ENCODE results near the gene ZDHHC8.
"Not testable (repeated sequence)": the region's sequence is repeated elsewhere in the genome, so short reads cannot be mapped to it uniquely, and the experiment has no call there.

ZDHHC8 gene

DNA sequence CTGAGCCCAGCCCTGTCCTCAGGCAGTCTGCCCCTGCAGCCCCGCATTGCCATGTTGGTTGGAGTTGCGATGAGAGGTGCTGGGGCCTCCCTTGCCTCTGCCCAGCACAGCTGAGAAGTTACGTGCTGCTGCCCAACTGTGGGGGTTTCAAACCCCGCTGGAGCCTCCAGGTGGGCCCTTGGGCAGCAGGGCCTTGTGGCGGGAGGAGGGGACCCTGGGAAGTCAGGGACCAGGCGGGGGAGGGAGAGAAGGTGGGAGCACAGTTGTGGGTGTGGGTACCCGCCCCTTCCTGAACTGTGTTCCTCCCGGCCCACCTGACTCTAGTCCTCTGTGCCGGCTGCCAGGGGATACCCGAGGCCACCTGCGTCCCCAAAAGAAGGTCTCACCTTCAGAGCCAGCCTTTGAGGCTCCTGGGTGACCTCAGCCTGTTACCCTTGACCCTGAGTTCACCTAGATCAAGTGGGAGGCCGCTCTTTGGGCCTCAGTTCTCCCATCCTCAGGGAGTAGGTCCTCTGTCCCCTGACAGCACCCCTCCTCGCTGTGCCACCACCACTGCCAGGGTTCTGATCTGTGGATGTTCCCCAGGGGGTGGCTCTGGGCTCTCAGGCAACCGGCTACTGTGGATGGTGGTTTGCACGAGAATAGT lies 26.9 kb downstream of the ZDHHC8 start:
- no peak for DNase-seq (ENCODE audit: low spot score)

DNA sequence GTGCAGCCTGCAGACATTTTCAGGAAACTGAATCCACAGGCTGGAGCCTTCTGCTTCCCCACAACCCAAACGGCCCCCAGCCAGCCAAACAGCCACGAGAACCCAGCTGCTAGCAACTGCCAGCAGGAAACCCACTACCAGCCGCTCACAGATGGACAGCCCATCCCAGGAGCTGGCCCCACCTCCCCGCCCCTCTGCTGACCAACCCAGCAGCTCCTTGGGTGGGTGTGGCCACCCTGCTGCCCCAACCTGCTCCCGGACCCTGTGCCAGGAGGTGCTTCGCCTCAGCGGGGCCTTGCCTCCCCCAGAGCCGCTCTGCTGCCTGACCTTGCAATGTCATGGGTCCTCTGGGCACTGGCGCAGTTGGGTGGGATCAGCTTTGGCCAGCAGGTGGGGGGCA lies 27.5 kb downstream of the ZDHHC8 start:
- DNase-seq (ENCODE audit: low spot score) = no peak

GRCh38 chr22:20159531-20159930 lies 27.9 kb downstream of the ZDHHC8 start:
- not testable (repeated sequence) for DNase-seq (ENCODE audit: low spot score)

GRCh38 chr22:20160041-20160440 lies 28.4 kb downstream of the ZDHHC8 start:
- DNase-seq (ENCODE audit: low spot score) = no peak

DNA sequence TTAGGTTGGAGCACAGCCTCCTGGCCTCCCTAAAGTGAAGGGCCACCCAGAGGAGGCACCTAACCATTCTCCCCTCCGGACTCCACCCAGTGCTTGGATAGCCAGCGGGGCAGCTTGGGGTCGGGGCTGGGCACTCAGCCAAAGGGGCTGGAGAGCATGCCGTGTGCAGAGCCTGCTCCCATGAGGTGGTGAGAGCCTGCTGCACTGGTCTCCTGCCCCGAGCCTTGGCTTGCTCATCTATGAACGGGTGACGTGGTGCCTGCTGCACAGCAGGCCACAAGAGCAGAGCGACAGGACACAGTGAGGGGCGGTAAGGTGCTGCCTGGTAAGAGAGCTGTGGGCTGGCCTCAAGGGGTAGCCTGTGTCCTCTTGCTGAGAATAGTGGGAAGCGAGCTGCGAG lies 33.3 kb downstream of the ZDHHC8 start:
- no peak for DNase-seq (ENCODE audit: low spot score)

GRCh38 chr22:20165421-20165820 lies 33.8 kb downstream of the ZDHHC8 start:
- DNase-seq (ENCODE audit: low spot score) = no peak

DNA sequence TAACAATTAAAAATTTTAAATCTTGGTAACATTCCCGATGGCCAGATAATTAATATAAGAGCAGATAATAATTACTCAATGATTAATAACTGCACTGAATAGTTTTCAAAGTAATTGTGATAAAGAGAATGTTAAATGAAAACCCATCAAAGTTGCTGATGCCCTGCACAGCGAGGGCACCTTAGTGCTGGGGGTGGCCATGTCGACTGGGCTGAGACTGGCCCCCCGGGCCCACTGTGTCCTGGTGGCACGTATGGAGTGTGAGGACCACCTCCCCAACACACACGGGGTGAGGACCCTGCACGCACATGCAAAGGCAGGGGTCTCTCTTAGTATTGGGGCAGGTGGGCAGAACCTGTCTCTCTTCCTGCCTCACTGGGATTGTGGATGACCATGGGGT lies 34.3 kb downstream of the ZDHHC8 start:
- no peak for DNase-seq (ENCODE audit: low spot score)

GRCh38 chr22:20166703-20167102 lies 35.1 kb downstream of the ZDHHC8 start:
- no peak for DNase-seq (ENCODE audit: low spot score)

DNA sequence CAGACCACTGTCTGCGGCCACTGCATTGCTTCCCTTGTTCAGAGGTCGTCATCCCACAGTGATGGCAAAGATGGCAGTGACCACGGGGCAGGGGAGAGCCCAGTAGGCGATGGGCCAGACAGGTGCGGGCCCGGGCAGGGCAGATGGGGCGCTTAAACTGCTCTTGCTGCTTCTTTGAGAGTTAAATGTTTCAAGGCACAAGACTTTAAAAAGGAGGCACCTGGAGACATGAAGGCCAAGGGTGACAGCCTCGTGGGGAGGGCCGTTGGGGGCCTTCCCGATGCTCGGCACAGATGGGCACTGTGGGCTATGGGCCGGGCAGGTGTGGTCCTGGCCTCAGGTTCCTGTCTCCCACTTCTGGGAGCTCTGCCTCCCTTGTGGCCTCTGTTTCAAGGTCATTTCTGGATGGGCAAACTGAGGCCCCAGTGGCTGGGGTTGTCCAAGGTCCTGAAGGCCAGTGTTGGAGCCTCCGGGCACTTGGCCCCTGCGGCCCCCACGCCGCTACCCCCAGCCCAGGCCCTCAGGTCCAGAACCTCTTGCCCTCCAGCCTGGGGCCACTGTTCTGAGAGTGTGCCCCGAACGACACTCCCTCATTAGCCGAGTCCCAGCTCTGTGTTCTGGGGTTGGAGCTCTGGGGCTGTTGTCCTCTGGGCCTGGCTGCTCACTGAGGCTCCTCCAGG lies 36.2 kb downstream of the ZDHHC8 start:
- DNase-seq (ENCODE audit: low spot score) = no peak

DNA sequence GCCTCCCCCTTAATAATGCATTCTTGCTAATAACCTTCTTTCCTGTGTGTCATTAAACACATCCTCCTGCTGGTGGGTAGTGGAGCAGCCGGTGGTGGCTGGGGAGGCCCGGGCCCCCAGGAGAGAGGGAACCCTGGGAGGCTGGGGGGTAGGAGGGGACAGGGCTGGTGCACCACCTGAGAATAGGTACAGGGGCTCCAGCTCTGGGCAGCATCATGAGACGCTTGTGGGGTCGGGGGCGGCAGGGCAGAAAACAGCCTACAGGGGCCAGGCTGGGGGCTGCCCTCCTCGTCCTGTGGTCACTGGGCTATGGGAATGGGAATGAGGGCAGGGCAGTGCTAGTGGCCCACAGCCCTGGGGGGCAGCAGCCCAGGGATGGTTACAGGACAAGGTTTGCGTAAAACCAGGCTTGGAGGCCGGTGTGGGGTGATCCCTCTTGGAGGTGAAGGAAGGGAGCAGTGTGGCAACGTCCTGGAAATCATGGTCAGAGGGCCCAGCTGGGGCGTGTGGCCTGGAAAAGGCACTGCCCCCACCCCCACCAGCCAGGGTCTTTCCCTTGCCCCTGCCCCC lies 37.7 kb downstream of the ZDHHC8 start:
- DNase-seq (ENCODE audit: low spot score) = no peak

GRCh38 chr22:20170170-20170569 lies 38.6 kb downstream of the ZDHHC8 start:
- no peak for DNase-seq (ENCODE audit: low spot score)

GRCh38 chr22:20171288-20172140 lies 39.9 kb downstream of the ZDHHC8 start:
- no peak for DNase-seq (ENCODE audit: low spot score)

GRCh38 chr22:20172141-20172613 lies 40.6 kb downstream of the ZDHHC8 start:
- DNase-seq (ENCODE audit: low spot score) = no peak

GRCh38 chr22:20173246-20173645 lies 41.6 kb downstream of the ZDHHC8 start:
- no peak for DNase-seq (ENCODE audit: low spot score)

DNA sequence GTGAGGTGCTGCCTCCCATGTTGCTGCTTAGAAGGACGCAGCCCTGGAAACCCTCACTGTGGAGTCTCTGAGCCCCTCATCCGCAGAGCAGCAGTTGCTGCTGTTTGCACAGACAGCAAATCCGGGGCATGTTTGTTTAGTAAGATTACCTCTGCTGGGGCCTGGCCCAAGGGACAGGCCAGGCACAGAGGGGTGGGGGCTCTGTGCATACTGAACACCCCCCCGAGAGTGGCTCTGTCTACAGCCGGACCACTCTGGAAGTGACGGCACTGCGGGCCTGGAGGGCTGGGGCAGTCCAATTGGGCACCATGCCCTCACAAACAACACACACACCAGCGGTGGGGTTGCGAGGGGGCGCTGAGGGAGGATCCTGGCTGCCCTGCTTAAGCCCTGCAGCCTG lies 42.2 kb downstream of the ZDHHC8 start:
- DNase-seq (ENCODE audit: low spot score) = no peak

DNA sequence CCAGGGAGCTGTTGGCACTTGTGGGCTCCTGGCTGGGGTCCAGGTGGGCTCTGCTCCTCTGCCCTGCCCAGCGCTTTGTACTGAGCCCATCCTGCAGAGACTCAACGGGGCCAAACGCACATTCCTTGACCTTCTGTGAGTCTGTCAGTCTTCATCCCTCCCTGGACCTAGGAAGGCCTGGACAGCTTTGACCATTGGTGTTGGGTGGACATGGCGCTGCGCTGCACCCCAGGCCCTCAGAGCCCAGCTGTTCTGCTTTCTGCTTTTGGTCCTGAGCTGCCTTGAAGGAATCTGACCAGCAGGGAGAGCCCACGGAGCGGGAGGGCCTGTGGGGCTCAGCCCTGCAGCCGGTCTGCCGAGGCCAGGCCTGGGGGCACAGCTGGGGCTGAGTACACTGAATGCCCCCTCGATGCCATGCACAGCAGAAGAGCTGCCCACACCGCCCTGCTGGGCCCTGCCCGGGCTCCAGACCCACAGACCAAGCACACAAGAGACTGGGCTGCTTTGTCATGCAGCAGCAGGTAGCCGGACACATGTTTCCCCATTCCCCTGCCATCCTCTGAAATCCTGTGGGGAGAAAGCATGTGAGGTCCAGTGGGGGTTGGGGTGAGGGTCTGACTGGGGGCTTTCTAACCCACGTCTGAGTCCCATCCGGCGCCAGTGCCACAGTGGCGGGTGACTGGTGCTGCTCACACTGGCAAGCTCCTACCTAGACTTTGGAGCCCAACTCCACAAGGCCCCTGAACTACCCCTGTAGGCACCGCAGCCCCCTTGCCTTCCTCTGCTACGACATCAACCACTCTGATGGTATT lies 43.4 kb downstream of the ZDHHC8 start:
- peak; percentile 63 for DNase-seq (ENCODE audit: low spot score)

DNA sequence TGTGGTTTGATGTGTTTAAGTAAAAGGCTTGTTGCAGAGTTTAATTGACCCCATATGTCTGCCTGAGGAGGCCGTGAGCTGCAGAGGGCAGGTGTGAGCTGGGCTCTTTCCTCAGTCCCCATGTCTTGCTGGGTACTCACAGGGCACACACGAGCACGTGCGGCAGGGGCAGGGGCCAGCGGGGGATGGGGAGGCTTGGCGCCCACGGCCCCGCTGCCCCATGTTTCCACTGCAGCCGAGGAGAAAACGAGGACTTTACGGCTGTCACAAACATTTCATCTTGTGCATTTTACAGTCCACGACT lies 43.9 kb downstream of the ZDHHC8 start:
- DNase-seq (ENCODE audit: low spot score) = no peak

DNA sequence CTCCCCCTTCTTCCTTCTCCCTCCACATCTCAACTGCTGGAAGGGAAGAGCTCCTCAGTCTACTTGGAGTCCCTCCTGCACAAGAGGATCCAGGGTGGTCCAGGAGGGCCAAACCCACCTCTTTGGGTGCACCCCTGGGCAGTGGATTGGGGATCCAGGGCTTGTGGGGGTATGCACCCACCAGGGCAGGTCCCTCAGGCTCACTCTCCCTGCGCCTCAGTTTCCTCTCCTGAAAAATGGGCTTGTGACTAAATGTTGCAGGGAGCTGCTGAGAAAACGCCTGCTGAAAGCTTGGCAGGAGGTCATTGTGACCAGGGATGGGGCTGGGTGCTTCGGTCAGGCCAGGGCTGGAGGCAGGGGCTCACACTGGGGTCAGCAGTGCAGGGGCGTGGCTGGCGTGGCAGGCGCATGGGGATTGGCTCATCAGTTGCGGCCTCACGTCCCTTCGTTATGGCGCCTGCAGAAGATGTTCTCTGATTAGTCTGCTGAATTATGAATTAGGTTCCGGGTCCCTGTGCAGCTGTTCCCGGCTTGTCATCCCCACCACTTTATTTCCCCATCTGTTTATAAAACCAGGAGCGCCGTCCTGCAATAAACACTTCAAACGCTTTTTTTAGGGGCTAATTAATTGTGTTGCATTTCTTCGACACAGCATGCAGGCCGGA lies 44.9 kb downstream of the ZDHHC8 start:
- DNase-seq (ENCODE audit: low spot score) = no peak

DNA sequence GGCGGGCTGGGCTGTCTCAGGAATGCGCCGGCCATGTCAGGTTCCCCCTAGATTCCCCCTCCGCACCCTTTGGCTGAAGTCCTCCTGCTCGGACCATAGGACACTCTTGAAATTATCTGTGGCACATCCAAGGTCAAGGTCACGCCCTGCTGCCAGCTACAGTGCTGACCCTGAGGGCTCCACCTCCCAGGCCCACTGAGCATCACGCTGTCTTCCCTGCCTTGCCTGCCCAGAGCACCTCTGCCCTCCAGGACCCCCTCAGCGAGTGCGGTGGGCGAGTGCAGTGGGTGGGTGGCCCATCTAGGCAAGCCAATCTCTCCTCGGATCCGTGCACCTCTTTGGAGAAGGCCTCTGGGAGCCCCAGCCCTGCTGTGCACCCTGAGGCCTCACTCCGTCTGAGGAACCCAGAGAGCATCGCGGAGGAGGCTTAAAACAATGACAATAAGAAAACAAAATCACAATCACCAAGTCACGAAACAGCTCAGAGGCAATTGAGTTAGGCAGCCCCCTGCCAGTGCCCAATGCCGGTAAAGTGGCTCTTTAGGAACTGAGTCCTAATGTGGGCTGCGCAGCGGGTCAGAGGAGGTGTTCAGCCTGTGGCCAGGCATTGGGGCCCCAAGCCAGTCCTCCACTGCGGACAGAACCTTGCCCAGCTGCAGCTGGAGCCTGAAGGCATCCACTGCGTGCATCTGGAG lies 45.8 kb downstream of the ZDHHC8 start:
- no peak for DNase-seq (ENCODE audit: low spot score)

GRCh38 chr22:20178075-20178914 lies 46.7 kb downstream of the ZDHHC8 start:
- no peak for DNase-seq (ENCODE audit: low spot score)

Measured in D341Med (cell line).